BJ (cell line): ENCODE results near the gene VSTM2L. TPM values are rescaled to one million over a fixed set of nuclear protein-coding genes. Genes with fewer than 3 reads are reported as not detected.

ENCODE experiments used
- CTCF ChIA-PET: fragments of 350-600 bp; formaldehyde crosslinking; extraction: SDS; loops from one replicate; lab custom pipeline; 2021; ENCODE audit warnings: antibody characterized with exemption, inconsistent platforms; lab: Yijun Ruan, JAX
- POLR2A ChIA-PET: fragments of 300-600 bp; sonication (Branson Sonifier 250); formaldehyde crosslinking; extraction: SDS; loops from one replicate; lab custom pipeline; 2021; ENCODE audit warnings: antibody characterized with exemption; lab: Charles Lee
- DNase-seq: peaks from one replicate; pipeline ENCODE4 v3.0.0-alpha.2; 2011; ENCODE audit warnings: low read depth
- H3K27me3 ChIP-seq: 2 replicates; pipeline ENCODE4 v1.6.0; 2011; ENCODE audit warnings: low read length; ENCODE audit not compliant: control insufficient read depth, insufficient read depth
- H3K36me3 ChIP-seq: 2 replicates; pipeline ENCODE4 v1.5.1; 2011; ENCODE audit warnings: low read length; ENCODE audit not compliant: control insufficient read depth, insufficient read depth
- H3K4me3 ChIP-seq: 2 replicates; pipeline ENCODE4 v1.5.1; 2011; ENCODE audit warnings: low read depth, mild to moderate bottlenecking, control low read depth, low read length
- CTCF ChIP-seq: IDR thresholded peaks from 2 replicates; pipeline ENCODE4 v1.5.1; 2011; ENCODE audit warnings: low read depth, mild to moderate bottlenecking, control low read depth, inconsistent platforms, low read length, moderate library complexity; ENCODE audit not compliant: insufficient read depth
- polyA plus RNA-seq: library from polyadenylated mRNA; depleted of rRNA; stranded (reverse); fragments of >200 nt; gene quantifications from 2 replicates; pipeline ENCODE4 v1.2.3, GENCODE V29; 2011

The VSTM2L gene
- polyA plus RNA-seq, 1 experiment, result 1.2 TPM

DNA sequence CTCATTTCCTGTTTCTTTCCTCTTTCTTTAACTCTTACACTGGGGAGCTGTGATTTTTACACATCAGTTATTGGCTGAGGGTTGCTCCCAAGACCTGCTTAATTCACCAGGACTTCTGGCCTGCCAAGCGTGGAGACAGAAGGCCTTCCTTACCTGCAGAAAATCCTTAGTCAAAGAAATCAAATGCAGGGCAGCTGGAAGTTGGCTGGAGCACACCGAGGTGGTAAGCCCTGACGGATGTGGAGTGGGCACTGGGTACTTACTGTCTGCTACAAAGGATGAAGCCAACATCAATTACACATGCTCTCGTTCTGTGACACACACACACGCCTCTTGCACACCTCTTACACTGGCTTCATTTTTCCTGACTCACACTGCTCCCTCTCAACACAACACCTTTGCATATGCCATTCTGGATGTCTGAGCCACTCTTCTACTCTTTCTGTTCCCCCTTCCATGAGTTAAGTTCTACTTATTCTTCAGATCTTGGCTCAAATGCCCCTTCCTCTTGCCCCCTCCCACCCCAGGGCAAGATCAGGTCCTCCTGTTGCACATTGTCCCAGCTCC, 68.7 kb downstream of the VSTM2L start:
- ChIA-PET CTCF (no interaction called here), POLR2A (interaction anchor here (0.6 kb wide), 1 partner anchor 38 kb away, joined by 12 read pairs; no protein-coding TSS in a partner anchor)
- H3K4me3 ChIP-seq, result no peak overlapping the region
- no peak for DNase-seq
- TF ChIP-seq CTCF, result no peak
- H3K27me3 ChIP-seq, result no peaks in the 10 kb centered on the region
- H3K36me3 ChIP-seq, result no peaks in the 10 kb centered on the region

DNA sequence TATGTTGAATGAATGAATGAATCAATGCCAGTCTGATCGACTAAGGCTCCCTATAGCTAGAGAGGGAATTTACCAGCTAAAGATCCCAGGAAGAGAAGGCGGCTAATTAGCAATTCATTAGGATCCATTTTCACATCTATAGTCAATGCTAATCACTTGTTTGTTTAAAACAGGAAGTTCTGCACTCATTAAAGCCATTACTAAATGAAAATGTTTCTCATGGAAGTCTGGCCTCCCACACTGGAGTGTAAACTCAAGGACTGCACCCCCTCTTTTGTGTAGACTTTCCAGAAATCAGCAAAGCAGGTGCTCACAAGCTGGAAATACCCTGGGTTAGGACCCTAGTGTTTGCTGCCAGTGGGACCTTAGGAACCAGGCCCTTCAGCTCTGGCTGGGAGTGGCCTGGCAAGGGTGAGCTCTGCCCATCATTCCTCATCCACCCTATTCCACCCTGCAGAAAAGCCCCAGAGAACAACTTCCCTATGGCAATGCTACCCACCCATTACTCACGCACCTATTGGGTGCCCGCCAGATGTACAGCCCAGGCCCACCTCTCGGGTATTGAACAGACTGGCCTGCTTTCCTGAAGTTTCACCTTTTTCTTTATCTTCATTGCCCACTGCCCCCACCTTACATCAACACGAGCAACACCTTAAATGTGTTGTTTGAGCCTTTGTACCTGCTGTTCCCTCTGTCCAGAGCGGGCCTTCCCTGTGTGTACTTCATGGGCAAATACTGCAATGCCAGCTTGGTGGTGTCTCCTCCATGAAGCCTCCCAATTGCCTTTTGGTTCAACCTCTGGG, 69.5 kb downstream of the VSTM2L start:
- no peaks in the 10 kb centered on the region for H3K36me3 ChIP-seq
- no peak overlapping the region for H3K4me3 ChIP-seq
- ChIA-PET CTCF (no interaction called here), POLR2A (no interaction called here)
- no peaks in the 10 kb centered on the region for H3K27me3 ChIP-seq
- DNase-seq, result no peak
- TF ChIP-seq CTCF, result no peak

DNA sequence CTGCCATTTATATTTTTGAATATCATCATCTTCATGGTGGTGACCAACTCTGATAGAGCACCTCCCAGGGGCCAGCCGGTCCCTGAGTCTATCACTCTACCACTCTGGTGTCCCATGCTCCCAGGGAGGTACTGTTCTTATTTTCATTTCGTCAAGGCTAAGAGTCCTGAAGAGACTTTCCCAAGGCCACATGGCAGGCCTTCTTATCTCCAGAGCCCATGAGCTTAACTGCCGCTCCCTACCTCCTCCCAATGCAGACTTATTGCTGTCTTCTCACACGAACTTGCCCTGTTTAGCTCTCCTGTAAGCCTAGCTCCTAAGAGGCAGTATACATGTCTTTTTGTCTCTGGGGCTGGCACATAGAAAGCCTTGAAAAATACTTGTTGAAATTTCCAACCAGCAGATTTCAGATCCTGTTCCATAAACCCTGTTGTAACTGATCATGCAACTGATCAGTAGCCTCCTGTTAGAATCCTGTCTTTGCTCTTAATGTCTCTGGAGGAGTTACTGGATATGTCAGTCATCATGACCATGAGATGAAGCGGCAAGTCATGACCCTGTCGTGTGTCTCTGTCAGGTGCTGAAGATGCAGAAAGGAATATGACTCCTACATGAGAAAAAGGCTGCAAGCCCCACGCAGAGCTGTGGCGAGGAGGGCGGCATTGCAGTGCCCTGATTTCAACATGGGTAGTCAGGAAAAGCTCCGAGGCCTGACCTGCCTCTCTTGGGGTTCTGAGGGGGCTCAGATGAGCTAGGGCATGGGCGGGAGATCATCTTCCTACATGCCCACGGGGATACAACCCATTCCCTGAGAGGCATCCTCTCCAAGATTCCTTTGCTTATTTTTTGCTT, 70.4 kb downstream of the VSTM2L start:
- CTCF ChIA-PET, result interaction anchor here (1.8 kb wide), 1 partner anchor 10 kb away, joined by 5 read pairs; no protein-coding TSS in a partner anchor

DNA sequence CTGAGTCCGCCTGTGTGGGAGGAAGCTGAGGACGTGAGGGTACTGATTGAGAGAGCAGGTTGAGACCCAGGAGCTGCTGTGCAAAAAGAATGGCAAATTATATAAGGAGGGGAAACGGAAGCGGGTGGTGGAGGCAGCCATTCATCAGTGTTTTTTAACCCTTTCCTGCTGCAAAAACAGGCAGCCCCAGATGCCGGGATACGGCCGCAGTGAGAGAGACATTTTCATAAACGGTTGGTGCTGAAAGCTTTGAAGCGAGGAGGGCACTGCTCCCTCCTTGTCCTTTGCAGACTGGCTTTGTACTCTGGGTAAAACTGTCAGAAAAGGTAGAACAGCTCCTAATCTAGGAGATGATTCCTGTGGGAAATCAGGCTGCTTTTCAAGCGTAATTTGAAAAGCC, 74.0 kb downstream of the VSTM2L start:
- CTCF ChIA-PET, result no interaction called here
- POLR2A ChIA-PET, result no interaction called here

More for the DNA sequence above, 70.4 kb downstream of the VSTM2L start:
- Histone ChIP-seq H3K4me3 (no peak overlapping the region), H3K36me3 (no peaks in the 10 kb centered on the region), H3K27me3 (no peaks in the 10 kb centered on the region)
- POLR2A ChIA-PET, result no interaction called here
- no peak for TF ChIP-seq CTCF
- DNase-seq, result no peak

More for the DNA sequence above, 74.0 kb downstream of the VSTM2L start:
- no peak for DNase-seq
- no peaks in the 10 kb centered on the region for H3K27me3 ChIP-seq
- no peak overlapping the region for H3K4me3 ChIP-seq
- H3K36me3 ChIP-seq, result no peaks in the 10 kb centered on the region
- no peak for TF ChIP-seq CTCF
